ENCODE results near the gene GLG1.

The GLG1 gene

DNA sequence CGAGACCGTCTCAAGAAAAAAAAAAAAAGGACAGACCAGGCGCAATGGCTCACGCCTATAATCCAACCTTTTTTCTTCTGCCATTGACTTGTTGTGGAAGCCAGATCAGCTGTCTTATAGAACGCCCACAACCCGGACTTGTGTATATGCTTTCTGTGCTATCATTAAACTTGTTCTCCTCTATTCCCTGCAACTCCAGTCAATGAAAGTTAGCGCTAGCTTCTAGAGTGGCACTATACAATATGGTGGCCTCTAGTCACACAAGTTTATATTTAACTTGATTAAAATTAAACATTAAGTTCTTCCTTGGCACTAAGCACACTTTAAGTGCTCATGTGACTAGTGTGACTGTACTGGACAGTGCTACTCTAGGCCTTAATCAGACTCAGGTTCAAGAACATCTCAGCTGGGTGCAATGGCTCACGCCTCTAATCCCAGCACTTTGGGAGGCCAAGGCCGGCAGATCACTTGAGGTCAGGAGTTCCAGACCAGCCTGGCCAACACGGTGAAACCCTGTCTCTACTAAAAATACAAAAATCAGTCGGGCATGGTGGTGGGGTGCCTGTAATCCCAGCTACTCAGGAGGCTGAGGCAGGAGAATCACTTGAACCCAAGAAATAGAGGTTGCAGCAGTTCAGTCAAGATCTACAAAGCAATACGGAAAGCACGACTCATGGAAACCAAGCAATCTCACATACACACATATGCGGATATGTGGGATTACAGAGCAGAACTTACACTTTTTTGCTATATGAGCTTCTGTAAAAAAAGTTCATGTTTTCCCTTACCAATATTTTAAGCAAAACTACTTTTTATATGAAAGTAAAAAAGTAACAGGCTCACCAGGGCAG, 18.8 kb upstream of the GLG1 start:
- DNase-seq (no peak), ATAC-seq (no peak)
- Mint-ChIP-seq H3K27ac (peak overlapping the region; percentile 81), H3K4me3 (peak overlapping the region; percentile 37), H3K4me1 (peaks cover 38% of the 10 kb centered on the region), H3K36me3 (ENCODE audit: low read depth) (peaks cover 89% of the 10 kb centered on the region), H3K9me3 (no peaks in the 10 kb centered on the region), H3K27me3 (no peaks in the 10 kb centered on the region)

DNA sequence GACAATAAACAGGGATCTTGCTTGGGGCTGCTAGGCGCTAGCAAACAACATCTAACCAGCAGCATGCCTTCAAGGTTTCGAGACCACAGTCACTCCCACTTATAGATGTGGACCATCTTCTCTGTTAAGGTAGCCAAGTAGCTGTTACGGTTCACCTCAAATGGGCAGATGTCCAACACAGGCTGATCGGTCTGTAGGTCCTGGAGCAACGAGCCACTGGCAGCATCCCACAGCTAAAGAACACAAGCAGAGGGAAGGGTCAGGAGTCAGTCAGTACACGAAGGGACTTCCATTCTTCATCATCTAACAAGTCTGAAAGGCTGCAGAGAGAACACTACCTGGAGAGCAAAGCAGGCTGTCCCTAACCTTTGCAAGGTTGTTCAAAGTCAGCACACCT, 16.9 kb upstream of the GLG1 start:
- peaks cover 75% of the 10 kb centered on the region for H3K36me3 Mint-ChIP-seq (ENCODE audit: low read depth)
- H3K27ac Mint-ChIP-seq = peak overlapping the region; percentile 22
- DNase-seq (no peak), ATAC-seq (no peak)
- peaks cover 30% of the 10 kb centered on the region for H3K4me1 Mint-ChIP-seq
- no peaks in the 10 kb centered on the region for H3K27me3 Mint-ChIP-seq
- no peaks in the 10 kb centered on the region for H3K9me3 Mint-ChIP-seq
- no peak overlapping the region for H3K4me3 Mint-ChIP-seq

DNA sequence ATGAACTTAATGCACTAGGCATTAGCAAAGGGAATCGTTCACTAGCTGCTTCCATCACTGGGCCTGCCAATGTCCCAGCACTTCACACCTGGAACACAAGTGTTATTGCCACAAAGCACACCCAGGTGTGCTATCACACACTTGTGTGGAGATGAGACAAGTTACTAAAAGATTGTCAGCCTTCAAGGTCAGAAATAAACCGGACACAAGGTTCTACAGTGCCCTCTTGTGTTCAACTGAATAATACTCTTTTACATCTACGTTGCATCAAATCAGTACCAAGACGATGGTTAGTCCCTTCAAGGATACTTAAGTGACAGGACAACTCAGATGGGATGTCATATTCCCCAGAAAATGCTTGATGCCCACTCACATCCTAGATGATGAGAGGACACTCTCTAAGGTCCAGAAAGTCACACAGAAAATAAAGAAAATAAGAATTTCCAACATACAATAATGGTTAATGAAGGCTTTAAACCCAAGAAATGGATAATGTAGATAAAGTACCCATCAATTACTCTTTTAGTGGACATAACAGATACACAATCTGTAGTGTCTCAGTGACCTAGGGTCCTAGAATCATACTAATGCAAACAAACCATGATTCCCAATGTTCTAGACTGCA, 16.4 kb upstream of the GLG1 start:
- Mint-ChIP-seq H3K27me3 (no peaks in the 10 kb centered on the region), H3K9me3 (no peaks in the 10 kb centered on the region), H3K4me1 (peaks cover 25% of the 10 kb centered on the region), H3K27ac (no peak overlapping the region), H3K4me3 (no peak overlapping the region), H3K36me3 (ENCODE audit: low read depth) (peaks cover 69% of the 10 kb centered on the region)
- ATAC-seq (no peak), DNase-seq (no peak)

DNA sequence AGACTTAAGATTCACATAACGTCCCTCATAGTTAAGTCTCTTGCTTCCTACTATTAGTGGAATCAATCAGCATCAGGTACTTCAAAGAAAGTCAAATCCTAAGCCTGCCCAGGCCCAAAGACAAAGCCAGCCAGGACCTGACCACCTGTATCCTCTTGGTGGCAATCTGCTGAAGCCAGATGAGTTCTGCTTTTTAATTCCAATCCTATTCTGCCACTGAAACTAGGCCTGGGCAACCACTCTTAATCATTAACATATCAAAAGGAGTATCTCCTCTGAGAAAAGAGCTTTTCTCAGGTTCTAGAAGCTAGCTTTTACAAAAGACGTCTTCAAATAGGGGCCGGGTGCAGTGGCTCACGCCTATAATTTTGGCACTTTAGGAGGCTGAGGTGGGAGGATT, 15.1 kb upstream of the GLG1 start:
- Mint-ChIP-seq H3K9me3 (no peaks in the 10 kb centered on the region), H3K4me3 (no peak overlapping the region), H3K4me1 (peaks cover 21% of the 10 kb centered on the region), H3K27me3 (no peaks in the 10 kb centered on the region), H3K36me3 (ENCODE audit: low read depth) (peaks cover 59% of the 10 kb centered on the region), H3K27ac (no peak overlapping the region)
- ATAC-seq = no peak
- DNase-seq = no peak

GRCh38 chr16:74617206-74617788, 10.4 kb upstream of the GLG1 start:
- no peaks in the 10 kb centered on the region for H3K9me3 Mint-ChIP-seq
- H3K4me1 Mint-ChIP-seq = peaks cover 9% of the 10 kb centered on the region
- no peak for DNase-seq
- H3K27ac Mint-ChIP-seq = peak overlapping the region; percentile 63
- ATAC-seq = no peak
- no peak overlapping the region for H3K4me3 Mint-ChIP-seq
- no peaks in the 10 kb centered on the region for H3K27me3 Mint-ChIP-seq
- H3K36me3 Mint-ChIP-seq (ENCODE audit: low read depth) = peaks cover 19% of the 10 kb centered on the region

DNA sequence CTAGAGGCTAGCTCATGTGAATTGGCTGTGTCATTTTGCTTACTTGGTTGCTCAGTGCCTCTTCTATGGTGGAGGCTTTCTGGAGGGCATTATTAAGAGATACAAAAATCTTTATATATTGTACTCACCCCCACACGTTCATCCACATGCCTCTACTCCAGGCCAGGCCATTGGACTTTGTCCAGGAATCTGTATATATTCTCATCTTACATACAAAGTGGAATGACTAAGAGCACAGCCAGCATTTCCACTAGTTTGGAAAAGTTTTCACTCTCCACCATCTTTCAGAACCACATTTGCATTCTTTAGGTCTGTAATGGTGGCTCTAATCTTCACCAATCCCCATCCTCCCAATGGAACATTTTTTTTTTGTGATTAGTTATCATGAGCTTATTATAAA, 4.8 kb upstream of the GLG1 start:
- ATAC-seq (no peak), DNase-seq (no peak)
- Mint-ChIP-seq H3K27ac (no peak overlapping the region), H3K4me1 (peaks cover 17% of the 10 kb centered on the region), H3K4me3 (no peak overlapping the region), H3K9me3 (no peaks in the 10 kb centered on the region), H3K27me3 (no peaks in the 10 kb centered on the region), H3K36me3 (ENCODE audit: low read depth) (peaks cover 10% of the 10 kb centered on the region)

- H3K27me3 Mint-ChIP-seq = no peaks in the 10 kb centered on the region
- DNase-seq (peak; percentile 17), ATAC-seq (no peak)
- peak overlapping the region; percentile 1 for H3K4me3 Mint-ChIP-seq
- no peaks in the 10 kb centered on the region for H3K9me3 Mint-ChIP-seq
- no peak overlapping the region for H3K27ac Mint-ChIP-seq
- H3K36me3 Mint-ChIP-seq (ENCODE audit: low read depth) = peaks cover 6% of the 10 kb centered on the region
- H3K4me1 Mint-ChIP-seq = peaks cover 37% of the 10 kb centered on the region
Observed at GRCh38 chr16:74608944-74609343, 2.0 kb upstream of the GLG1 start.

DNA sequence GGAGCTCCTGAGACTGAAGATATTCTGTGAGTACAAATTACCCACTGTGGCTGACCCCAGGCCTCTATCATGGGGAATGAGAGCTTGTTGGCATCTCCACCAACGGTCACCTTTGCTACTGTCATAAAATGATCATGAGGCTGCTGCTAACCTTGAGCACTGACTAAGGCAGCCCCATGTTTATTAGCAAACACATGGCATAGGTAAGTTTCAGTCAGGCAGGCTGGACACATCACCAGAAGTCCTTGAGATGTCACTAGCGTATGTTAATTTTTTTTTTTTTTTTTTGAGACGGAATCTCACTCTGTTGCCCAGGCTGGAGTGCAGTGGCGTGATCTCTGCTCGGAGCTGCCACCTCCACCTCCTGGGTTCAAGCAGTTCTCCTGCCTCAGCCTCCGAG, 1.5 kb upstream of the GLG1 start:
- H3K36me3 Mint-ChIP-seq (ENCODE audit: low read depth) = peaks cover 6% of the 10 kb centered on the region
- no peaks in the 10 kb centered on the region for H3K27me3 Mint-ChIP-seq
- peaks cover 42% of the 10 kb centered on the region for H3K4me1 Mint-ChIP-seq
- no peak overlapping the region for H3K27ac Mint-ChIP-seq
- H3K4me3 Mint-ChIP-seq = no peak overlapping the region
- ATAC-seq (no peak), DNase-seq (no peak)
- H3K9me3 Mint-ChIP-seq = no peaks in the 10 kb centered on the region

DNA sequence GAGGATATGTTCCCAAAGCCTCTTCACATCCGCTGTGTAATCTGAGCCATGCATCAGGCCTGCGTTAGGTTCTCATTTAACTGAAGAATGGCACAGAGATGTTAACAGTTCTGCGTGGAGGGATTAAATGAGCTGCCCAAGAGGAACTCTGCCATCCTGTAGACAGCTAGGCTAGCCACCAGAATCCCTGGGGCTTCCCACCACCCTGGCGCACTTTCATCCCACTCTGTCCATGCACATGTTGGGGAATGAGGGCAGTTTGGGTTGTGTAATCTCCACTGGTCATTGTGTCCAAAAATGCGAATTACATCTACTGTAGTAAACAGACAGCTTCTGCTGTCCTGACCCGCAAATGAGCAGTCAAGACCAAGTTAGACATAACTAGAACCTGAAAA, 1.0 kb upstream of the GLG1 start:
- DNase-seq = no peak
- Mint-ChIP-seq H3K9me3 (no peaks in the 10 kb centered on the region), H3K4me1 (peaks cover 44% of the 10 kb centered on the region), H3K27ac (peak overlapping the region; percentile 31), H3K36me3 (ENCODE audit: low read depth) (peaks cover 6% of the 10 kb centered on the region), H3K27me3 (no peaks in the 10 kb centered on the region), H3K4me3 (peak overlapping the region; percentile 97)
- no peak for ATAC-seq

- Mint-ChIP-seq H3K9me3 (no peaks in the 10 kb centered on the region), H3K27ac (peak overlapping the region; percentile 89), H3K36me3 (ENCODE audit: low read depth) (peaks cover 4% of the 10 kb centered on the region), H3K4me1 (peaks cover 49% of the 10 kb centered on the region), H3K27me3 (no peaks in the 10 kb centered on the region), H3K4me3 (peak overlapping the region; percentile 97)
- DNase-seq = no peak
- no peak for ATAC-seq
Observed at GRCh38 chr16:74607310-74607961, 522 bp upstream of the GLG1 start.

GRCh38 chr16:74605746-74606520, 981 bp downstream of the GLG1 start:
- ATAC-seq (no peak), DNase-seq (no peak)
- Mint-ChIP-seq H3K4me1 (peaks cover 60% of the 10 kb centered on the region), H3K27ac (peak overlapping the region; percentile 95), H3K4me3 (peak overlapping the region; percentile 97), H3K9me3 (no peaks in the 10 kb centered on the region), H3K27me3 (no peaks in the 10 kb centered on the region), H3K36me3 (ENCODE audit: low read depth) (peaks cover 2% of the 10 kb centered on the region)

DNA sequence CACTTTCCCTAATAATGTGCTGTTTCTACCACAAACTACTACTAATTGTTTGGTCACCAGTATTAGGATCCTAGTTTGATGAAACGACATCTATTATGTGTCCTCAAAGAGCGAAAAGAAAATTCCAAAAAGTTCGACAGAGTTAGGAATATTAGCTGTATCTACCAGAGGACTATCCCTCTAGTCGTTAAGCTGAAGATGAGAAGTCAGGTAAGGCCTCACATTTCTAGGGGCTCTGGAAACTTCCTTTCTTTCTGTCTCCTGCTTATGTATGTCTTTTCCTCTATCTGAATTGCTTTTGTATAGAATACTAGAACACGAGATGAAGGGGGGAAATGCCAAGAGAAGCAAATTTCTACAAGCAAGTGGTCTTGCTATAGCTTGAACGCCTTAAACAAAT, 1.6 kb downstream of the GLG1 start:
- ATAC-seq (no peak), DNase-seq (no peak)
- no peaks in the 10 kb centered on the region for H3K9me3 Mint-ChIP-seq
- peaks cover 2% of the 10 kb centered on the region for H3K36me3 Mint-ChIP-seq (ENCODE audit: low read depth)
- no peaks in the 10 kb centered on the region for H3K27me3 Mint-ChIP-seq
- peak overlapping the region; percentile 95 for H3K27ac Mint-ChIP-seq
- H3K4me3 Mint-ChIP-seq = peak overlapping the region; percentile 97
- peaks cover 66% of the 10 kb centered on the region for H3K4me1 Mint-ChIP-seq

DNA sequence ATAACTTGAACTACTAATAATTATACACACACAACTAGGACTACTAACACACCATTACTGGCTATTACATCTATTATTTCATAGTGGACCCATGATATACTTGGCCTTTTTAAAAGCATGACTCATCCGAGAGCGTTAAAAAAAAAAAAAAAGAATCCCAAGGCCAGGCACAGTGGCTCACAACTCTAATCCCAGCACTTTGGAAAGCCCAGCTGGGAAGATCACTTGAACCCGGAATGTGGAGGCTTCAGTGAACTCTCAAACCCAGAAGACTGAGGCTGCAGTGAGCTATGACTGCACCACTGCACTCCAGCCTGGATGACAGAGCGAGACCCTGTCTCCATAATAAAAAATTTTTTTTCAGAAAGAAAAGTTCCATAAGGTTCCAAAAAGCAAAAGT, 3.1 kb downstream of the GLG1 start:
- H3K36me3 Mint-ChIP-seq (ENCODE audit: low read depth) = peaks cover 4% of the 10 kb centered on the region

More for the DNA sequence above, 3.1 kb downstream of the GLG1 start:
- Mint-ChIP-seq H3K4me1 (peaks cover 73% of the 10 kb centered on the region), H3K9me3 (no peaks in the 10 kb centered on the region), H3K27ac (peak overlapping the region; percentile 10), H3K27me3 (no peaks in the 10 kb centered on the region), H3K4me3 (peak overlapping the region; percentile 97)
- DNase-seq (no peak), ATAC-seq (no peak)
